GM04503 (cell line): ENCODE measurements around the gene NKAIN4.

ENCODE experiments used
- DNase-seq: peaks from one replicate; pipeline ENCODE4 v3.0.0-alpha.2; 2012; ENCODE audit warnings: low read depth

The NKAIN4 gene

GRCh38 chr20:63254232-63254605, at the start of gene NKAIN4:
NKAIN4 (minus strand) TSS chr20:63254463; CDS start chr20:63254450, 13 bp downstream.
- DNase-seq = no peak

GRCh38 chr20:63303095-63303666, 48.9 kb upstream of the NKAIN4 start:
- DNase-seq = no peak

- no peak for DNase-seq
Measured at GRCh38 chr20:63301671-63302070, 47.4 kb upstream of the NKAIN4 start.

- no peak for DNase-seq
Measured at GRCh38 chr20:63298731-63299312, 44.6 kb upstream of the NKAIN4 start.

GRCh38 chr20:63297796-63298572, 43.7 kb upstream of the NKAIN4 start:
- no peak for DNase-seq

DNA sequence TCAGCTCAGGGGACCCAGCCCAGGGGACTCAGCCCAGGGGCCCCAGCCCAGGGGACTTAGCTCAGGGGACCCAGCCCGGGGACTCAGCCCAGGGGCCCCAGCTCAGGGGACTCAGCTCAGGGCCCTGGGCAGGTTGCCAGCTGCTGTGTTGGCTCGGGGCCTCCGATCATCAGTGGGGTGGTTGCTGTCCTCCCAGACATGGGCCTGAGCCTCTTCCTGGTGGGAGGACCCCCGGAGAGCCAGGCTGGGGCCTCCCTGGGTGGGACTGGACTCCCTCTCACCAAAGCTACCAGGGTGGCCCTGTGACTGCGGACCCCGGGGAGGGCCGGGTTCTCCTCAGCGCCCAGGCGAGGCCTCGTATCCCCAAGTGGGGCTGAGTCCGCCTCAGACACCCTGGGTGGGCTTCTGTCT, 43.1 kb upstream of the NKAIN4 start:
- no peak for DNase-seq

- no peak for DNase-seq
Measured at GRCh38 chr20:63296531-63297299, 42.5 kb upstream of the NKAIN4 start.

GRCh38 chr20:63295846-63296245, 41.6 kb upstream of the NKAIN4 start:
- no peak for DNase-seq

DNA sequence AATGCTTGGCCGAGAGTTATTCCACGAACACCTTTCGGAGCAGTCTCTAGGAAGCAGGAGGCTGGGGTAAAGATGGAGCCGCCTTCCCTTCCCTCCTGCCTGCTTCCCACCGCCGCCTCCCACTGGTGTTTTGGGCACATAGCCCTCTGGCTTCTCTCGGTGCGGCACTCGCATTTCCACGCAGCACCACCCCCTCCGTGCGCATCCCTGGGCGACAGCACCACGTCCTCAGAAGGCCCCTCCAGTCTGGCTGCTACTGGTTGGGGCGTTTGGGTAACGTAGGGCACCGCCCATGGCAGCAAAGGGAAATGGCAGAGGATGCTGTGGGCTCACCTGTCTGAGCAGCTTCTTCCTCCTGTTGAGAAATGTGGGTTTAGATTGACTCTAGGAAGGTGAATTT, 41.2 kb upstream of the NKAIN4 start:
- no peak for DNase-seq

DNA sequence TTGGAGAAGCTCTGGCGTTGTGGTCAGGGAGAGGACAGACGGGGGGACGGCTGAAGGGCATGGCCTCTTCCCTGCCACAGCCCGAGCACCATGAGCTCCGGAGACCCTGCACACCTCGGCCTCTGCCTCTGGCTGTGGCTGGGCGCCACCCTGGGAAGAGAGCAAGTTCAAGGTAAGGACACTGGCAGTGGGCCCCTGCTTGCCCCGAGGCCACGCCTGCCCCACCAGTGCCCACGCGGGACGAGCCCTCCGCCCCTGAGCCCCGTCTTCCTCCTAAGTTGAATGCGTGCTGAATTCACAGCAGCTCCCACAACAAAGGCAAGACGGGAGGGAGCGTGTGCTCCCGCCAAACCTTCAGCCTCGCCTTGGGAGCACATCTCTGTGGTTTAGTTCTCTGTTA, 40.8 kb upstream of the NKAIN4 start:
- no peak for DNase-seq

DNA sequence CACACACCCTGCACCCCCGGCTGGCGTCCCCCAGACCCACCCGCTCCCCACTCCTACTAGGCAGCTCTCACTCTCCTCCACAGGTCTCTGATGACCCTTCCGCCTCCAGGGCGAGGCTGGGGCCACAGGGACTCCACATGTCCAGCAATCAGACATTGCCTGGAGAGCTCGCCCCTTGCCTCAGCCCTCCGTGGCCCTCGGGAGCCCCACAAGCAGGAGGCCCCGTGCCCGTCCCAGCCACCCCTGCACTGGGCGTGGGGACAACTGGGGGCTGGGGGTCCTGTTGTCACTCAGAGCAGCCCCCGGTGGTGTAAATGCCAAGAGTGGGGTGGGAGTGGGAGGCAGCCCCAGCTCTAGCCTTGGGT, 40.3 kb upstream of the NKAIN4 start:
- DNase-seq = no peak

DNA sequence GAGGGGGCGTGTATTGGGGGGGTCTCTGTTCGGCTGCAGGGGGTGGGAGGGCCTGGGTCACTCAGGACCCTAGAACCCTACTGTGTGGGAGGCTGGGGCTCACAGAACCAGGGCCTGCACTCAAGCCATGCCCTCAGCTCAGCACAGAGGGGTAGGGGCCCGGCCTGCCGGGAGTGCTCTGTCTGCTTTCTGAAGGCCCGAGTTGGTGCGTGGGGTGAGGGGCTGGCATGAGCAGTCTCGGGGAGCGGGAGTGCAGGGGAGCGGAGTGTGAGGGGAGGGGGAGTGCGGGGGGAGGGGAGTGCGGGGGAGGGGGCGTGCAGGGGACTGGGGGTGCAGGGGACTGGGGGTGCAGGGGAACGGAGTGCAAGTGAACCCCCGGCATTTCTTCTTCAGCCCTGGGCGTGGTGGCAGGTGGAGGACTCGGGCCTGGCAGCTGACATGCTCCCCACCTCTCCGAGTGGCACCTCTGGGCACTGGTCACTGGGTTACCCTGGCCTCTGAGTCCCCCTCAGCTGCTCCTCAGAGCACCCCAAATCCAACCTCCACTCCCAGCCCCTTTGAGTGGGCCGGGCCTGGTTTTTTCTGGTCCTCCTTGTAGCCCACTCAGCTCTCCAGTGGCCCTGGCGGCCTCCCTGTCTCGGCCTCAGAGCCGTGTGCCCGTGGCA, 39.7 kb upstream of the NKAIN4 start:
- DNase-seq = no peak

DNA sequence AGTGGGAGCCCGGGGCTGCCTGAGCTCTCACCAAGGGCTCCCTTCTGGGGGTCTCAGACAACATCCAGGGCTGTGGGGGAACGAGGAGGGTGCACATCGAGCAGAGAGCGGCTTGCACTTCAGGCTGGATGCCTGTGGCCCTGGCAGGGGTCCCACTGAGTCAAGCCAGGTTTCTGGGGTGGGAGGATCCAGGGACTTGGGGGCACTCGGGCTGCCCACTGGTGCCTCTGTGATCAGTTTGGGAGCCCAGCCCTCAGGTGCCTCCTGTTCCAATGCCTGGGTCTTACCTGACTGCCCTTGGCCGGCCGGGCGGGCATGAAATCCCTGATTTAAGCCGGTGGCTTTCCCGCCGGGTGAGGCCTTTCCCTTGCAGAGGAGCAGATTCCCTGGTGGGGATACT, 39.2 kb upstream of the NKAIN4 start:
- DNase-seq = no peak

GRCh38 chr20:63292904-63293303, 38.6 kb upstream of the NKAIN4 start, which contains the start of gene COL20A1:
COL20A1 (plus strand) TSS chr20:63293186; CDS start chr20:63295108, 1,922 bp downstream.
- no peak for DNase-seq

DNA sequence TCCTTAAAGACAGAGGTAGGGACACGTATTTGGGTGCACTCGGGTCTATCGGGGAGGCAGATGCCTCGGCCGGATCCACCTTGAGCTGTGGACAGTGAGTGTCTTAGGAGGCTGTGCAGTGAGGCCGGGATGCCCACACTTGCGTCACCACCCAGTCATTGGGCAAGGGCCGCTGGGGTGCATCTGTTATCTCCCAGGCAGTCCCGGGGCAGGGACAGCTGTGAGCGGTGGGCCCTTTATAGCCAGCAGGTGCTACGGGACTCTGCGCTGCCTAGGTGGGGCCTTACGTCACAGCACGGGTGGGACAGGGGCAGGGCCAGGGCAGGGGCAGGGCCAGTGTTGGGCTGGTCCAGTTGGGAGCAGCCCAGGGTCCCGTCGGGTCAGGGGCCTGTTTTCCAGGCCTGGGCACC, 38.0 kb upstream of the NKAIN4 start:
- DNase-seq = no peak

DNA sequence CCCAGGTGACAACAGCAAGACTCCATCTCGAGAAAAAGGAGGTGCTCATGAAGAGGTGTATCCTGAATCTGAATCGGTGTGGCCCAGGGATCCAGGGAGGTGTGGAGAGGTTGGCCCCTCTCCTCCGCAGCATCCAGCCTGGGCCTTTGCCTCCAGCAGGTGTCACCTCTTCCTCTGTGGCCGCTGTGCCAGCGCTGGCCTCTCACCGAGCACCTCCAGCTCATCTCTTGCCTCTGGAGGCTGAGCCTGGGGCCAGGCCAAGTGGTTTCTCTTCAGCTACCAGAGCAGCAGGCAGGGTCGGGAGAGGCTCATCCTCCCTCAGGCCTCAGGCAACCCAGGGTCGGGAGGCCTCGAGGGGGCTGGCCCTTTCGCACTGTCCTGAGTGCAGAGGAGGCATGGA, 37.5 kb upstream of the NKAIN4 start:
- DNase-seq = no peak

DNA sequence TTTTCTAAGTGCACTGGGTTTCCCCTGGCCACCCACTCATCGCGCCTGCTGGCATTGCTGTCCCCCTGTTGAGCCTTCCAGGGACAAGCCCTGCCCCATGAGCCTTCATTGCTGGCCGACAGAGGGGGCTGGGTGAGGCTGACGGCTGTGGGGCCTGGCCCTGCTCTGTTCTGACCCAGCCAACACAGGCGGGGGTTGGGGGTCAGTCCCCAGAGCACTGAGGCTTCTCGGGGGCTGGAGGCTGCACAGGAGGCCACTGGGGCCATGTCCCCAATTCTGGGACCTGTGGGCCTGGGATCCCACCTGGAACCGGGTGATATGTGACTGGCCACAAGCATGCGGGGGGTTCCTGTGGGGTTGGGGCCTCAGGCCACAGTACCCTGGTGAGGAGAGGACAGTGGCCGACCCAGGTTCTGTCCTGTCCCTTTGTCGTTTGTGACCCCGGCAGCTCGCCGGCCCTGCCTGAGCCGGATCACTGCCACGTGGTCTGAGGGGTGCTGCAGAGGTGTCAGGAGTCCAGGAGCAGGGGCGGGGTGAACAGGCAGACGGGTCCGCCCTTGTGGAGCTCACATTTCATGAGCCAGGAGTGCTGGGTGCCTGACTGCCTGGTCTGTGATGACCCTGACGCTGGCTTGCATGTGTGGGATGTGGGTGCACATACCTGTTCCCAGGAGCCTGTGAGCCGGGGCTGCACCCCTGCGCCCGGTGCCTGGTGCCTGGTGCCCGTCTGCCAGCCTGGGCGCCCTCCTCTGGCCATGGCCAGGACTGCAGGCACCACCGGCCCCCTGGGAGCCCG, 36.6 kb upstream of the NKAIN4 start:
- no peak for DNase-seq

- DNase-seq = no peak
Measured at GRCh38 chr20:63290136-63290676, 35.9 kb upstream of the NKAIN4 start.

DNA sequence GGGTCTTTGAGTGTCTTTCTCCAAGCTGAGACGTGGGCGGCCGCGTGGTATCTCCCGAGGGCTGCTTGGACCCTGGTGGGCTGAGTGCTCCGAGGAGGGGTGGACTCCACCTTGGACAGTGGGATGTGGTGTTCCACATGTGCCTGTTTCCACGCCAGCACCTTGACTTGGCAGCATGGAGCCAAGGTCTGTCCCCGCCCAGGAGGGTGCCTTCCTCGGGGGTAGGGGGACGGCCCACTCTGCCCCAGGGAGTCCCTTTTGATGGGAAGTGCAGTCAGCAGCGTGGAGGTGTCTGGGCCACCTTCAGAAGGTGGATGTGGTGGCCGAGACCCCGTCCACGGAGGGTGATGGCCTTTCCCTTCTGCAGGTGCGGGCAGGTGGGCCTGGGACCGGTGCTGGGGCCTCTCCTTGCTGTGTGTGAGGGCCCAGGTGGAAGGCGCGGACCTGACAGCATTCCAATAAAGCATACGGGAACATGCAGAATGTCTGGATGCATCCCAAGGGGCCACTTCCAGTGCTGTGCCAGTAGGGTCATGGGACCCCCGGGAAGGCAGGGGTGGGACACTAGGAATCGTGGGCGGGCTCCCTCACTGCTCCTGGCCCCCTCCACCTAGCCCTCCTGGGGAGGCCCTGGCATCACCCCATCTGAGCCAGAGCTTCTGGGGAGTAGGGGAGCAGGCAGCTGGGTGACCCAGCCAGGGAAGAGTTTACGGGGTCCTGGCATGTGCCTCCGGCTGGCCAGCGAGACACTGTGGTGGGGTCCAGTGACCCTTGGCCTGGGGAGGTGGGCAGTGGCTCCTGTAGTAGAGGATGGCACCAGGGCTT, 35.3 kb upstream of the NKAIN4 start:
- DNase-seq = no peak

DNA sequence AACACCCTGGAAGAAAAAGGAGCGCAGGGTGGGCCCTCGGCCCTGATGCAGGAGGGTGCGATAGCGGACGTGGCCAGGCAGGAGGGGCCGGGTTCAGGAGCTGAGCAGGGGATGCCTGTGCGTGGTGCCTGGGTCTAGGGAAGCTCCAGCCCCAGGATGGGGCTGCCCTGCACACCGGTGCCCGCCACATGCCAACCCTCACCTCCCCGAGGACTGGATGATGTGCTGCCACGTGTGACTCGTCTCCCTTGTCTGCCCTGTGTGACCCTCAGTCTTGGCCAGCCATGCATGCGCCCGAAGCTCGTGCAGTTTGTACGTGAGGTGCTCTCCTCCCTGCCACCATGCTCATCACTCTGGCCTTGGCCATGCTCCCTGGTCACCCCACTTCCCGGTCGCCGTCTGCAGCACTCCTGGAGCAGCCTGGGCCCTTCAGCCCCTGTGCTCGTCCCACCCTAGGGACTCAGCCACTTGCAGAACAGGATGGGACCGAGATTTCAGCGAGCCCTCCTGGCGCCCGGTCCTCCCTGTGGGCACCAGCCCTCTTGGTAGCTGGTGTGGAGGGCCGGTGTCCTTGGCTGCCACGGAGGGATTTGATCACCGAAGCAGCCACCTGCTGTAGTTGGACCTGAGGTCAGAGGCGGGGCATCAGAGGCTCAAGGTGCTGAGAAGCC, 34.5 kb upstream of the NKAIN4 start:
- DNase-seq = no peak
